NCI-H1436 (cell line): ENCODE data around the gene TNFSF8.
A peak's percentile ranks its signal among the peaks of the same experiment; 100 is the strongest.

Experiments used
- DNase-seq: peaks from one replicate; lab custom pipeline; 2025; lab: John Stamatoyannopoulos, UW

TNFSF8 gene

GRCh38 chr9:114905170-114905940 is 25.0 kb downstream of the TNFSF8 start:
- peak; percentile 79 for DNase-seq

DNA sequence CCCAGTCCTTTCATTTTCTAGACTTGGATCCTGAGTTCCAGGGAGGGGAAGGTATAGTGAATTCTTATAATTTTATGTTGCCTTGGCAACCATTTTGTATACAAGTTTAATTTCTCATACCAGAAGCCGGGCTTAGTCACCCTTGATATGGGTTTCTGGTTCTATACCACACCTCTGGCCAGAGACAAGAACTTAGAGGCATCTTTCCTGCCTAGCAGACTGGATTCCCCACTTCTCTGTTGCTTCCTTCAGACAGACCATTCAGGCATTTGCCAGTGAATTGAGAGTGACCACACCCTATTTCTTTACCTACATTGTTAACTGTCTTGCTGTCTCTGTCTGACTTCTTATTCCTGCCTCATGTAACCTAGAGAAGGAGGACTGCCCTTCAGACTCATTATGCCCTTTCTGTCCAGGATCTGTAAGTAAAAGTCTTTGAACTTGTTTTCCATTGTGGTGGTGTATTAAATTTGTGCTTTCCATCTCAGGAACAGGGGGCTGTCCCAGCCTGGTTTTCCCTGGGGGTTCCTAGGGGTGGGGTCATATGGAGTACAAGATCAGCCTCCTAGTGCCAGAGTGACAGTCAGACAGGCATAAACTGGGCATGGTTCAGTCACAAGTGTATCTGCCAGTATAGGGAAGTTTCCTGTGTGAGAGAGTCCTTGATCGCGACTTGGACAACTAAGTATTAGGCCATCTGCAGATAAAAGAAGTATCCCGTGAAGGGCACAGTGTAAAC is 27.4 kb downstream of the TNFSF8 start:
- no peak for DNase-seq

GRCh38 chr9:114900942-114901802 is 29.2 kb downstream of the TNFSF8 start:
- no peak for DNase-seq

DNA sequence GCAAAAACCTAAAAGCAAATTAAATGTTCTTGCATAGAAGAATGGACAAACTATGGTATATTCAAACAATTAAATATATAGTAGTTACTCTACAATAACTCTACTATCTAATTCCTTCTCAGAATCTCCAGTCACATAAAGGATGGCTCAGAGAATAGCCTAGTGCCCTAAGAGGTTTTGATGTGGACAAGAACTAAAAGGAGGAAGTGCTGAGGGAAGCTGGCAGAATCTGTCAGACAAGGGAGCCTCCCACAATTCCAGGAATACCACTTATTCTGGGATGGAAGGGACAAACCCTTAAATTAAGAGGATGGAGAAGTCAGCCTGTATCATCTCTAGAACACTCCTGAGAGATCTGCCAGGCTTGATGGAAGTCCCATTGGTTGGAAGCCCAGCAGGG is 30.4 kb downstream of the TNFSF8 start:
- no peak for DNase-seq

- DNase-seq = no peak
Observed at GRCh38 chr9:114899461-114899860, 30.9 kb downstream of the TNFSF8 start.

DNA sequence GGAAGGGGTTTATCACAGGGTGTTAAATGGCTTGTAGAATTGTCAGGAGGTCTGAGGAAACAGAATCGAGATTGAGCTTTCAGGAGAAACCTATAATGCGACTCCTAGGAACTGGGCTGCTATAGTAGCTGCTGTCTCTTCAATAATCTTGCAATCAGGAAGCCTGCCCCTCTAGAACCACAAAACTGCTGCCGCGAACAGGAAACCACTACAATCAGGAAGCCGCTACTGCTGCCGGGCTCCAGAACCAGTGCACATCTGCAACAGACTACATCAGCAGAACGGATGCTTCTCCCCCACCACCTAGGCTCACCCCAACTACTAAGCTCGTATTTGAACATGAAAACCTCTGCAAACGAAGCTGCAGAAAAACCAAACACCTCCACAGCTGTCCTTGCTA is 31.6 kb downstream of the TNFSF8 start:
- no peak for DNase-seq

GRCh38 chr9:114897196-114897595 is 33.2 kb downstream of the TNFSF8 start:
- DNase-seq = no peak

DNA sequence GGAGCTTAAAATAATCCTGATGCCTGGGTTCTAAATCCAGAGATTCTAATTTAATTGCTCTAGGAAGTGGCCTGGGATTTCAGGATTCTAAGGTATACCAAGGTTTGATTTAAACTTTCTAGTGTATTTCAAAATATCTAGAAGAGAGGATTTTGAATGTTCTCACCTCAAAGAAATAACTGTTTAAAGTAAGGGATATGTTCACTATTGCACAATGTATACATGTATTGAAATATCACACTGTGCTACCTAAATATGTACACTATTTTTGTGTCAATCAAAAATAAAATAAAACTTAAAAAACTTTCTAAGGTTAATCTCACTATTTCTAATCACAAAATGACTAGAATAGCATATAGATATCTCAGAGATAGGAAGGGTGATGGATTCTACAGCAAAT is 34.0 kb downstream of the TNFSF8 start:
- no peak for DNase-seq

DNA sequence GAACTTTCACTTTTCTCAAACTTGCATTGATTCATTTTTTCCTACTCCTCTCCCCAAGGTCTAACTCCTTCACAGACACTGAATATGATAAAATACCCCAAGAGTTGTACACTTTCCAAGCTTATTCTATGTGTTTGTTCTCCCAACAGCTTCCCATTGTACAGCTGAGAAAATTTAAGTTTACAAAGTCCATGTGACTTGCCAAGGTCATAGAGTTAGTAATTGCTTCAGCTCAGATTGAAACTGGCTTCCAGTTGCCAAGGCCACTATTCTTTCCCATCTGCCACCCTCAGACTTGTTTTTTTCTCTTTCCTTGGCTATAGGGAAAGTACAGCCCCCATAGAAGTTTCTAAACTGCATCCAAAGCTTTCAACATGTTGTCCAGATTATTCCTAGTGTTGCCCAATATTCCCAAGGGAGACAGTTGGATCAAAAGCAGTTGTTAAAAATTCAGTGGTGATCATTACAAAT is 34.8 kb downstream of the TNFSF8 start:
- DNase-seq = no peak

DNA sequence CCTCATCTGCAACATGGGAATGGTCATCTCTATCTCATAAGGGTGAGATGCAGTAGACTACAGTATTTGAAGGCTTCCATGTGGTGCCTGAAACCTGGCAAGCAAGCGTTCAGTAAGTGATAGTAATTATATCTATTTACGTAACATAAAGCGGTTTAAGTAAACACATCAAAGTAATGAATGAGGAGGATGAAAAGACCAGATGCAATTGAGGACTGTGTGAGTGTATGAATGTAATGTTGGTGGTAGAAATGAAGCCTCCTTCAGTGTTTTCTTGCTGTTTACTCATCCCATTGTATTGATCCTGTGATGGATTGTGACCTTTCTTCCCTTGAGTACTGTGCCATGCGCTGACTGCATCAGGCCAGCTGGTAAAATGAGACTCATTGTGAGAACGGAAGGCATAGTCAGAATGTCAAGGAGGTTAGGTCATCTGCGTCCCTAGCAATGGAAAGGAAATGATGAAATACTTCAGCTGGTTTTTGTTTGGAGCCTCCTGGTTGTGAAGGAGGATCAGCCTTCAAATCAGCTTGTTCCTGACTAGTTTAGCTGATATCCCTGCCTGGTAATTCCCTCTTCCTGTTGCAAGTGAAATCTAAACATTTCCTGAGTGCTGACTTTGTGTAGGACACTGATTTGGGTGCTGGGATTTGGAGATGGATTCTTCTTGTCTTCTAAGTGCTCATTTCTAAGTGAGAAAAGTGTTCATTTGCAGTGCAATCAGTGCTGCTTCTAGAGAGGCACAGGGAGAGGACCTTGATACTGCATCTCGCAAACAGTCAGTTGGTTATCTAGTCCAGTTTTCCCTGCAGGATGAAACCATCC is 35.6 kb downstream of the TNFSF8 start:
- DNase-seq = no peak

GRCh38 chr9:114894206-114894605 is 36.2 kb downstream of the TNFSF8 start:
- DNase-seq = no peak

GRCh38 chr9:114893221-114894010 is 37.0 kb downstream of the TNFSF8 start:
- no peak for DNase-seq

DNA sequence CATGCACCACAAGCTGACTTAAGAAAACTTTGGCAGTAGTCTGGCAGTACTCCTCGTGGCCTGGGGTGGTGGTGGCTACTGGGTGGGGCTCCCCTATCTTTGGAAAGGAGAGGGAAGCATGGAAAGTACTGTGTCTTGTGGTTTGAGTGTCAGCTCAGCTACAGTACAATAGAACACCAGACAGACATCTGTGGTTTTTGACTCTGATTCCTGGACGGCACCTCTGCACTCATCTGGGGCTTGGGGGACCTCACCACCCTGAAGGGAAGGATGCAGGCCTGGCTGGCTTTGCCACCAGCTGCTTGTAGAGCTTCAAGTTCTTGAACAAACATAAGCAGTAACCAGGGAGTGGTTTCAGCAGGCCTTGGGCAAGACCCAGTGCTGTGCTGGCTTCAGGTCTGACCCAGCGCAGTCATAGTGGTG is 40.6 kb downstream of the TNFSF8 start:
- no peak for DNase-seq

DNA sequence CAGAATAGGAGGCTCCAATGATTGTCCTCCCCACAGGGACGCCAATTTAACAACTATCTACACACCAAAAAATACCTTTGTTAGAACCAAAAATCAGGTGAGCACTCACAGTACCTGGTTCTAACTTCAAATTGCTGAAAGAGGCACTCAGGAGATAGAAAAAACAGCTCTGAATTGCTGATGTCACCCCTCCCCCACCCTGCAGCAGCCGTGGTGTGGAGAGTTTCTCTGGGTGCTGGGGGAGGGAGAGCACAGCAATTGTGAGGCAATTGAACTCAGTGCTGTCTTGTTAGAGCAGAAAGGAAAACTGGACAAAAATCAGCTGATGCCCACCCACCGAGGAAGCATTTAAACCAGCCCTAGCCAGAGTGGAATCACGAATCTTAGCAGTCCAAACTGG is 41.8 kb downstream of the TNFSF8 start:
- DNase-seq = no peak

- no peak for DNase-seq
Observed at GRCh38 chr9:114887963-114888362, 42.4 kb downstream of the TNFSF8 start.

DNA sequence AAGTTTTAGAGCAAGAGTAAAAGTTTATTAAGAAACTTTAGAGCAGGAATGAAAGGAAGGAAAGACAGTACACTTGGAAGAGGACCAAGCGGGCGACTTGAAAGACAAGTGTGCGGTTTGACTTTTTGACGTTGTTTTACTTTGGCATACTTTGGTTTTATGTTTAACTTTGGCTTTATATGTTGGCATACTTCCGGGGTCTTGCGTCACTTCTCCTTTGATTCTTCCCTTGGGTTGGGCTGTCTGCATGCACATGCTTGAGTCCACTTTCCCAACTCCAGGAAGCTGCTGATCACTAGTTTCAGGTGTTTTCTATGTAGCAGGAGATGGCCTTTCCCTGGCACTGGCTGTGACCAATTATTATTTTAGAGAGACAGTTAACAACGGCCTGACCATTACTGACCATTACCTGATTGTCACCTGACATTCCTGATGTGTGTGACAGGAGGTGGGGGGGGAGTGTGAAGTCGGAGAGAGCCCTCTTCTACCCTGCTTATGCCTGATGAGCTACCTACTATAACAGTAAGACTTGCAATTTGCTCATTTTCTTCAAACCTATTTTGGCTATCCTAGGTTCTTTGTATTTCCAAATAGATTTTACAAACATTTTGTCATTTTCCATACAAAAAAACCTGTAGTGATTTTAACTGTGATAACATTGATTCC is 45.5 kb downstream of the TNFSF8 start:
- DNase-seq = no peak

DNA sequence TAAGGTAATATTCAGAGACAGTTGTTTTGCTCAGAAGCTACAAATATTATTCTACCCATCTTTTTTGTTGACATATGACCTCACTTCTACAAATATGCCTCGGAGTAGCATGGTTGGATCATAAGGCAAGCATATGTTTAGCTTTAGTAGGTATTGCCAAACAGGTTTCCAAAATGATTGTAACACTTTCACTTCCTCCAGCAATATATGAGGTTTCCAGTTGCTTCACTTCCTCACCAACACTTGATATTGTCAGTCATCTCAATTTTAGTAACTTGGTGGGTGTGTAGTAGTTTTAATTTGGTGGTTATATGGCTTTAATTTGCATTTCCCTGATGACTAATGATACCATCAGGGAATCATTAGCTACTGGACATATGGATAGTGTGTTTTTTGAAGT is 46.7 kb downstream of the TNFSF8 start:
- DNase-seq = no peak

- no peak for DNase-seq
Observed at GRCh38 chr9:114880291-114880745, 50.1 kb downstream of the TNFSF8 start.

DNA sequence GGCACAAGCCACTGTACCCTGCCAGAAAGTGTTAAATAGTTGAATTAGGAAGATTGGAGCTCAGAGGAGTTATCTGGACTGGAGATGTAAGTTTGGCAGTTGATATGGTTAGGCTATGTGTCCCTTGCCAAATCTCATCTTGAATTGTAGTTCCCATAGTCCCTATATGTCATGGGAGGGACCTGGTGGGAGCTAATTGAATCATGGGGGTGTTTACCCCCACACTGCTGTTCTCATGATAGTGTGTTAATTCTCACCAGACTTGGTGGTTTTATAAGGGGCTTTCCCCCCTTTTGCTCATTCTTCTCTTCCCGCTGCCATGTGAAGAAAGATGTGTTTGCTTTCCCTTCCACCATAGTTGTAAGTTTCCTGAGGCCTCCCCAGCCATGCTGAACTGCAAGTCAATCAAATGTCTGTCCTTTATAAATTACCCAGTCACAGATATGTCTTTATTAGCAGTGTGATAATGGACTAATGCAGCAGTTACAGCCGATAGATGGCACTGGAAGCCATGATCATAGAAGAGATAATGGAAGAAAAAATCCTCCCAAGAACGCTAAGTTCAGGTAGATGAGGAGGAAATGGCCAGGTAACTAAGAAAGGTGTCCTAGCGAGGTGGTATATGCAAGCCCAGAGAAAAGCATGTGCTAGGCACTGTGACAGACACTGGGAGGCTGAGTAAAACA is 51.4 kb downstream of the TNFSF8 start:
- no peak for DNase-seq
